ENCODE data around the gene KLF2.

DNA sequence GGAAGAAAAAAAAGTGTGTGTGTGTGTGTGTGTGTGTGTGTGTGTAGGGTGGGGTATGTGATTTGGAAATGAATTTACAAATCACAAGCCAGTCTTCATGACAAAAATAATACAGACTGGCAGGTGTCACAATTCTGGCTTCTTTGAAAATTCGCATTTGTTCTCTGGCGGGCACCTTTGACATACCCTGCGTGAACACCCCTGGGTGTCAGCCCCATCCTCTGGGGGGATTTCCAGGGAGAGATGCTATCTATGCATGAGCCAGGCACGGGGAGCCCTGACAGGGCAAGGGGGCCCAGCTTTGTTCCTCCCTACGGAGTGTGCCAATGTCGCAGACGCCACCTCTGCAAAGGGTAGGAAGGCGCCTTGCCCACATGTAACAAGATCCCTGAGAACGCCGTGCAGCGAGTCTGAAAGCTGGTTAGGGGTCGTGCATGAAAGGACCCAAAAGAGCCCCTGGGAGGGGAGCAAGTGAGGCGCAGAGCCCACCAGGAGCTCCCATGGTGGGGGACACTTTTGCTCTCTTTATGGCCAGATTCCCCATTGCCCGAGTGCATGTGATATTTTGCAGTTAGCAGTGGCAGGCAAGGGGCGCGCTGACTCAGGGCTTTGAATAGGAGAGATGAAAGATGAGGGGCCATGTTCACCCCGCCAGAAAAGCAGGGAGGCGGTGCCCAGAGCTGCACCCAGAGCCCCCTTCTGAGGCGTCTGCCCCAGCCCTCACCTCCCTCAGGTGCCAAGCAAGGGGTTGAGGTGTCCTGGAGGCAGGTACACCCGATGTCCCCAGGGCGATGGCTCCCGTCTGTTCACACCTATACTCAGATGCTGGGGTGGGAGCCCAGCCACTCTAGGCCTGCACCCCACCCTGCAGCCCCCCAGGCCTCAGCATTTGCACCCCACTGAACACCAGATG, 45.3 kb downstream of the KLF2 start:
- TF ChIP-seq YY1 (IDR thresholded peaks at IDR 0.05; ENCODE audit: insufficient read depth, insufficient read length) (no peak), SUZ12 (IDR thresholded peaks at IDR 0.05; ENCODE audit: extremely low read depth, insufficient read depth, insufficient read length) (no peak), ZNF274 (IDR thresholded peaks at IDR 0.05; ENCODE audit: low read depth, low read length) (no peak)

All from NT2/D1 (cell line).